NCI-H1694 treated with DMSO at 0.1 percent for 48 hours (cell line): ENCODE measurements around the gene KSR1.
"Not testable (repeated sequence)": the region's sequence is repeated elsewhere in the genome, so short reads cannot be mapped to it uniquely, and the experiment has no call there.

Experiments
- DNase-seq: peaks from one replicate; lab custom pipeline; 2025; lab: John Stamatoyannopoulos, UW

Gene KSR1

DNA sequence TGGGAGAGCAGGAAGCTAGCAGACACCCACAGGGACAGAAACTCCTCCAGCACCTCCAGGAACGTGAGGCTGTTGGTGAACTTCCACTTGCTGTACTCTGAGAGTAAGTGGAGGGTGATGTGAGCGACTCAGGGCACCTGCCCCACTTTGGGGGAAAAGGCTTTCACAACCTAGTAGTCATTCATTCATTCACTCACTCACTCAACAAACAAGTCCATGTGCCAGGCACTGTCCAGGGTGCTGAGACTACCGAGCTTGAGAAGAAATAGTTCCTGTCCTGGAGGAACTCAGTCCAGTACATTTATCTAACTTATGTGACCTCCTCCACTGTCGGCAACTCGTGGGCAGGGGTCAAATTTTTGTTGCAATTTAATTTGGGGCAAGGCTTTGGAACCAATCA lies 201.4 kb downstream of the KSR1 start:
- no peak for DNase-seq

DNA sequence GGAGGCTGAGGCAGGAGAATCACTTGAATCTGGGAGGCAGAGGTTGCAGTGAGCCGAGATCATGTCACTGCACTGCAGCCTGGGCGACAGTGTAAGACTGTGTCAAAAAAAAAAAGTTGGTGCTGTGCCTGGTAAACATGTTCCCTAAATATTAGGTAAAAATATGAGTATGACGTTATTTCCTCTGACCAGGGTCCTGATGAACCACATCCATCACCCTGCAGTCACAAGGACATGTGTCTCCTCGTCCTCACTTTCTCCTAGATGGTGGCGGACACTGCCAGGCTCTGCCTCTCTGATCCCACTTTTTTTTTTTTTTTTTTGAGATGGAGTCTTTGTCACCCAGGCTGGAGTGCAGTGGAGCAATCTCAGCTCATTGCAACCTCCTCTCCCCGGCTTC lies 203.4 kb downstream of the KSR1 start:
- no peak for DNase-seq

DNA sequence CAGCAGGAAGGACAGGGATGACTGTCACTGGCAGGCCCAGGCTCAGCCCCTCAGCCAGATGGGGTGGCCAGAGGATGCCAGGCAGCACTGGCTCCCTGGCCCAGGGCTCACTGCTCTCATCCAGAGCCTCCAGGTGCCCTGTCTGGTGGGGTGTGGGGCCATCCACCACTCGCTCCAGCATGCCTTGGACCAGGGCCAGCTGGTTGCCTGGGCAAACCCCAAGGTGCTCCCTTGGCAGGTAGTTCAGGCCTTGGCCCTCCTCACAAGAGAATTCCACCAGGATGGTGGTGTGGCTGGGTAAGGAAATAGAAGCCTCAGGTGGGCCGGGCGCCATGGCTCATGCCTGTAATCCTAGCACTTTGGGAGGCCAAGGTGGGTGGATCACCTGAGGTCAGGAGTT lies 204.2 kb downstream of the KSR1 start:
- no peak for DNase-seq

DNA sequence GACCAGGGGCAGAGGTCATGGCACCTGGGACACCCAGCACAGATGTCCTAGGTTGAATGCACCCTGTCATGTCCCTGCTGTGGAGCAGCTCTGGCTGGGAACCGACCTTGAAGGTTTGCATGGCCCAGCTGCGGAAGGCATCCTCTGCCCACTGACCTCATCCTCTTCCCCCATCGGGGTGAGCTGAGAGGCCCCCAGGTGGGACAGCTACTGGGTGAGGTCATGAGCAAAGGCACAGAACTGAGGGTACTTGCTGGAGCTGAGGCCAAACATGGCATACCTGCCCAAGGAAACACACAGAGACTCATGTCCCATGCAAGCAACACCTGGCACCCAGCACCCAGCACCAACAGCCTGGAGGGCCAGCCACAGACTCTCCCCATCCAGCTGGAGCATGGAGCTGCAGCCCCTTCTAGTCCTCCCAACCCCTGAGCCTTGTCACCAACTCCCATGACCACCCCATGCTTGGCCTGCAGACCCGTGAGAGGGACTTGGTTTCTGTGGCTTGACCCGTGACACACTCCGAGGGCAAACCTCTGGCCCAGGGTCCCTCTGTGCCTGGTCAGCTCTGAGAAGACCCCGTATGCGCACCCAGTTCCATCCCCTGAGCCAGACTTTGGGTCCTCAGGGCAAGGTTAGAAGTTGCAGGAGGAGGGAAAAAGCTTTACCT lies 207.8 kb downstream of the KSR1 start:
- no peak for DNase-seq

- DNase-seq = no peak
Observed at GRCh38 chr17:27664606-27664965, 208.3 kb downstream of the KSR1 start.

DNA sequence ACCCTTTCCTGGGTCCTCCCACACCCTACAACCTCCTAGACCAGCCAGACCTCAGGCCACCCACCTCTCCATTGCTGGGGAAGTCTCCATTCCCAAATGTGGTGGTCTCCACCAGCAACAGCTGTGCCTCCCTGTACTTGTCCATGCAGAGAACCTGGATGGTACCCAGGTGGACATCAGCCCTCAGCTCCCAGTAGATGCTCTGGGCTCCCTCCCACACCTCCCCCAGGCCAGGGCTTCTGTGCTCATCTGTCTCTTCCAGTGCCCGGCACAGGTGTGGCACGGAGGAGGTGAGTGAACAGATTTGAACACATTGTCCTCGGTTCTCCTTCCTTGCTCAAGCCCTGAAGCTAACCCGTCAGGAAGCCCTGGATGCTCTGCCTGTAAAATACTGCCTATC lies 209.3 kb downstream of the KSR1 start:
- no peak for DNase-seq

DNA sequence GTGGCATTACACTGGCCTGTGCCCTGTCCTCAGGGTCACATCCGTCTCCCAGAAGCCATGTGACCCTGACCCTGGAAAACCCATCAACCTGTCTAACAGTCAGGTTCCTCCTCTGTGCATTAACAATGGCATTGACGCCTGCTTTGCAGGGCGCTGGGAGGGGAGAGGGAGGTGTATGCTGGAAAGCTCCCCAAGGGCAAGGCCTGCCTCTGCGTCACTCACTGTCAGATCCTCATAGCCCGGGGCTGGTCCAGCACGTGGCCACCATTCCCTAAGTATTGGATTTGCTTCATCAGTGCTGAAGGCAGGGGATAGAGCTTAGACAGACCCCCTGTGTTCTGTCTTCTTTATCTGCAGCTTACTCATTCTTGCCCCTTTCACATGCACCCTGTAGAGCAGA lies 210.0 kb downstream of the KSR1 start:
- not testable (repeated sequence) for DNase-seq

DNA sequence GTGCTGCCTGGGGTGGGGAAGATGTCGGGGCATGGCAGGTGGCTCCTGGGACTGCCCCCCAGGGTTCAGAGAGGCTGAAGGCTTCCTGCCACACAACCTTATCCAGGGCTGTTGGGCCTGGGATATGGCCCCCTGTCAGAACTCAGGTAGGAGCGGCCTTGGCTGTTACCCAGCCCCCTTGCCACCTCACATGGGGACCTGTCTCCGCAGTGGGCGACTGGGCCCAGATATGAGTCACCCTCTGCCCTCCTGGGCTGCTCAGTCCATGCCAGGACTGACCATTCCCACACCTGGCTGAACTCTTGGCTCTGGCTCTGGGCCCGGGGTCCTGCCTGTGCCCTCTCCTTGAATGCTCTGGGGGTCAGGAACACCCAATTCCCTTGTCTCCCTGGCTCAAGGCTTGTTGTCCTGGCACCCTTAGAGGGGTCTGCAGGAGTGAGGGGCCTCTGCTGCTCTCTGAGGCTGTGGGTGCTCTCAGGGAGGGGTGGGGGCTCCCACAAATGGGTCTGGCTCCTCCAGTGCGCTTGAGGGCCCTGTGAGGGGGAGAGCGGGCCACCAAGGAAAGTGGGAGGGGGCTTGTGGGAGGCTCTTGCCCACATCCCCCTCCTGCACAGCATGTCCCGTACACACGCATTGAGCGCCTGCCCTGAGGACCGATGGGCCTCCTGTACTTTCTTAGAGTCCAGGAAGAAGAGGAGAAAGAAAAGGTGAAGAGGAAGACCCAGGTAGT lies 210.7 kb downstream of the KSR1 start:
- DNase-seq = no peak

DNA sequence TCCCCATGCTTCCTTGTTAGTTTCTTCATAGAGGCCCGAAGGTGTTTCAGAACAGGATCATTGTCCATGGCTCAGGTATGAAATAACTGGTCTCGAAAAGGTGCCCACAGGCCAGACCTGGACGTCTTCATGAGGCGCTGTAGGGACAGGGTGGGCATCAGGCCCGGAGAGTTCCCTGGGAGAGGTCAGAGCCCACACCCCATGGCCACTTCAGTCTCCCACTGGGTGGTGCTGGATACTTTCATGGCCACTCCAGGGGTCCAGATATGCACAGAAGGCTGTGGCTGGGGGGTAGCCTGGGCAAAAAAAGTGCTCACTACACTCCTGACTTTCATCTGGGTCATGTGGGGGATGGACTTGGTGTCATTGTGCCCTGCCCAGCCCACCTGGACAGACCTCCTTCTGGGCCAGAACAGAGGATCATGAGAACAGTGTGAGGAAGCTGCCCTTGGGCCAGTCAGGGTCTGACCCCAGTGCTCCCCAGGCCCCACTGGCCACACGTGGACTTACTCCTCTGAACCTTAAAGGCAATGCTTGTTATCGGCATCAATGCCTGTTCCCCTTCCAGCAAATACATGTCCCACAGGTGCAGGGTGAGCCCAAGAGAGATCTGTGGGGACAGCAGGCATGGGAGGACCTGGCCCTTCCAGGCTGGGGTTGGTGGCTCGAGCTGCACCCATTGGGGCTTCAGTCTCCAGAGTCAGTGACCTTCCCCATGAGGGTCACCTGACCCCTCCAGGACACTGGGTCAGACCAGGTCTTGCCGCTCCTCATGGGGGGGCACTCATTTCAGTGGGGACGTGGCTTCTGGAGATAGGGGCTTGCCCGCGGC lies 211.6 kb downstream of the KSR1 start:
- DNase-seq = no peak

DNA sequence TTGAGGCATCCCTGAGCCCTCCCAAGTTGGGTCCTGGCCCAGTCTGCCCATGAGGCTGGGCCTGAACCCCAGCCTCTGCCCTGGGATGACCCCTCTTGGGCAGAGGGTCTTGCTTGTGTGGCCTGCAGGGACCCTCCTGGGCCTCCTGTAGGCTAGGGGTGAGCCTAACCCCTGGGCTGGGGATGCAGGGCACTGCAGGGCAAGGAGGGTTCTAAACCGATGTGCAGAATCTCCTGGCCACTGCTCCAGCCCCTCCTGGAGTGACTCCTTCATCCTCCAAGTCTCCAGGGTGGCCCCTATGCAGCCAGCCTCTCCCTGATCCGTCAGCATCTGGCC lies 212.2 kb downstream of the KSR1 start:
- no peak for DNase-seq

DNA sequence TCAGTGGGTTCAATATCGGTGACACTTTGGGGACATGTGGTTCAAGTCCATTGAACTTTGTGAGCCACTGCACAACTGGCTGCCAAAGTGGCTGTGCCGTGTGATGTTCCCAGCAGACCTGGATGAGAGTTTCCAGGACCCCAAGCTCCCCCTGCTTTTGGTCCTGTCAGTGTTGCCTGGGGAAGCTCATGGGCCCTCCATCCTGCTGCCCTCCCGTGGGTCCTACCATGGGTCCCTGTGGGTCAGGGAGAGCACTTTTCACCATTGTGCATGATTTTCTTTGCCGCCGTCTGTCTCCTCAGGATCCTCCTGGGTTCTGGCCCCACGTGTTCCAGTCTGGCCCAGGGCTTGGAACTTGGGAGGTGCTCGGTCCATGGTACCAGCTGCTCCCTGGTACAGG lies 212.9 kb downstream of the KSR1 start:
- no peak for DNase-seq

DNA sequence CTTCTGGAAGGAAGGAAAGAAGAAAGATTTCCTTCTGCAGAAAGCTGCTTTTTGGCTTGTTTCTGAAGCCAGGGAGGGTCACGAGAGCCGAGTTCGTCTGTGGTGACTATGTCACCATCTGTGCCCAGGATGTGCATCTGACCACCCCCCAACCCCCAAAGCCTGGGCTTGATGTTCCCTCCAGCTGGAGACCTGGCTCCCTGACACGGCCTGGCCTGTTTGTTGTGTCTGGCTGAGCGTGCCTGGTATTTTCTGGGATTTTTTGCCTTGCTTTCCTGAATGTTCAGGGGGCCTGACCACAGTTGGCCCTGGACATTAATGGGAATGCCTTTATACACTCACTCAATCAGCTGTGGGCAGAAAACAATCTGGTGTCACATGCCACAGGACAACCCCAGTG lies 213.6 kb downstream of the KSR1 start:
- no peak for DNase-seq

GRCh38 chr17:27670791-27671590 lies 214.7 kb downstream of the KSR1 start:
- DNase-seq = no peak

- no peak for DNase-seq
Observed at GRCh38 chr17:27671591-27671910, 215.3 kb downstream of the KSR1 start.

DNA sequence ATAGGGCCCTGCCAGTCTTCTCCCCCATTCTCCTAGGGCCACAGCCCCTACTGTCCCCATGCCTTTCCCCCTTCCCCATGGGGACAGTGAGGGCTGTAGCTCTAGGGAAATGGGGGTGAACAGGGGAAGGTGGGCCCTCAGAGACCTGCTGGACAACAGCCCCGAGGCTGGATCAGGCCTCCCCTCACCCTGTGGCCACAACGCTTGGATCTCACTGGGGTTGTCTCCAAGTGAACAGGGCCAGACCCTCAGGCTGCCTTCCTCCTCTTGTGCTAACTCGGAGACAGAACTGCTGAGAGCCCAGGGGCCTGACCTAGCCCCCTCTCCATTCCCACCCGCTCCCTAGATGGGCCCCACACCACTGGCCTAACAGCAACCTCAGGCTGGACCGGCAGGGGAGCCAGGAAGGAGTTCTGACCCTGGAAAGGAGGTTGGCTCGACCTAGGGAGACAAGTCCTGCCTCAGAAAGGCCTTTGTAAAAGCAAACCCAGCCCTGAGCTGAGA lies 215.8 kb downstream of the KSR1 start:
- DNase-seq = not testable (repeated sequence)

GRCh38 chr17:27674335-27674734 lies 218.1 kb downstream of the KSR1 start:
- no peak for DNase-seq
